ENCODE data around the gene P2RX1.

P2RX1 gene

DNA sequence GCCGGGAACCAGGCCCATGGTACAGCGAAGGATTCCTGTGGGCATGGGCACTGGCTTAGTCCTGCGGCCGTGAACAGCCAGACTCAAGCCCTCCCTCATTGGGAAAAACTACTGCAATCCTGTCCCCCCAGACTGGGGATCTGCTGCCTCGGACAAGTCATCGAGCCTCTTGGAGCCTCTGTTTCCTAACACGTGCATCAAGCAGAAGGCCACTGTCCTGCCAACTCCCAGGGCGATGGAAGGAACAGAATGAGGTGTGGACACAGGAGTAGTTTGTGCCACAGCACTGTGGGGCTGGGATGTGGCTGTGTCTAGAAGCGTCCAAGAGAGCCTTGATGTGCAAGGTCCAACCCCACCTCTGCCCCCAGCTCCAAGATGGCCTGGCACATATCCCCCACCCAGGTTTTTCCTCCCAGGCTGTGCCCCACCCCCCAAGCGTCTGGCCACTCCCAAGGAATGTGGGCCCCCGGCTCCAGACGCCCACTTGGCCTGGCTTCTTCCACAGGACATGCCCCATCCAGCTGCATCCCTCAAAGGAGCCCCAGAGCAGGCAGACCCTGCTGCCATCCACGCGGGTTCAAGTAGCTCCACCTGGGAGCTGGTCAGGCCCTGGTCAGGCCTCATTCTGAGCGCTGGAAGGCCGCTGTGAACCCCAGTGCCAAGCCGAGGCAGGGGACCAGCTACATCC is 26.8 kb downstream of the P2RX1 start:
- no peak for DNase-seq (ENCODE audit: low read depth in 2 of 3, low spot score in 2 of 3)

DNA sequence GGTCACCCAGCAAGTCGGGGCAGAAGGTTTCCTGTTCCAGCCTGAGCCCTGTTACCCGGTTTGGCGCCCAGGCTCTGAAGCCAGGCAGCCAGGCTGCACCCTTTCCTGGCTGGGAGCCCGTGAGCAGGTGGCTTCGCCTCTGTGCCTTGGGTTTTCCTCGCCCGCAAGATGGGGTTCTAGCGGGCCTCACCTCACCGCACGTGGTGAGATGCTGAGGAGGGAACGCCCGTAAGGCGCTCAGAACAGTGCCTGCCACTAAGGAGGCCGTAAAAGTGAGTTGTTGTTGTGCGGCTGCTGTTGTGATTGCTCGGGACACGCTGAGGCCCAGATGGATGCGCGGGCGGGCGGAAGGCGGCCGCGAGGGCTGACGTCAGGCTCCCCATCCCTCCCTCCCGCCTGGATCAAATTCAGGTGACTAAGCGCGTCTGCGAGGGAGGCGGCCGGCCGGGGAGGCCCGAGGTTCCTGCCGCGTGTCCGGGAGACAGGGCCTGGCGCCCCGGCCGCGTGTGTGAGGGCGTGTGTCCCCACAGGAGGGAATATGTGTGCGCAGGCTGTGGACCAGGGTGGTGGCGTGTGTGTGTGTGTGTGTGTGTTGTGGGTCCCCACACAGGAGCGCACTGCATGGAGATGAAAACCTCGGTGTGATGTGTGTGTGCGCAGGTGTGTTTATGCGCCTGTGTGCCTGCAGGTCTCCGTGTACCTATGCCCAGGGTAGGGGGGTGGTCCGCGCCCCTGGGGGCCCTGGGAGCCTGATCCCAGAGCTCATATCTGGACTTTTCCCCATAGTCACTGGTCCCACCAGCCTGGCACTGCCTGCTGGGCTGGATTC is 27.7 kb downstream of the P2RX1 start:
- DNase-seq (ENCODE audit: low read depth in 2 of 3, low spot score in 2 of 3), result no peak

DNA sequence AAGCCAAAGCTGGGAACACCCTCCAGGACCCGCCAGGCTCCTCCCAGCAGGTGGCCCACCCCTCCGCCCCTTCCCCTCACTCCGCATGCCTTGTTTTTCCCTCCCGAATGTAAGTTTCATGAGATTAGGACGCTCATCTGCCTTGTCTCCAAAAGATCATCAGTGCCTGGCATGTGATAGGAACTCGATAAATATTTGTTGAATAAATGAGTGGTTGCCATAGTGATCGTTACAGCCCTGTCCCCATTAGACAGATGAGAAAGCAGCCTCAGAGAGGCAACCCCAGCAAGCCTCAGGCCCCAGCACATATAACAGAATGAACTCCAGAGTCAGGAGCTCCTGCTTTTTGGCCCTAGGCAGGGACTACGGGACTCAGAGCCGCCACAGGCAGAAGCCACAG is 28.5 kb downstream of the P2RX1 start:
- DNase-seq (ENCODE audit: low read depth in 2 of 3, low spot score in 2 of 3), result no peak

DNA sequence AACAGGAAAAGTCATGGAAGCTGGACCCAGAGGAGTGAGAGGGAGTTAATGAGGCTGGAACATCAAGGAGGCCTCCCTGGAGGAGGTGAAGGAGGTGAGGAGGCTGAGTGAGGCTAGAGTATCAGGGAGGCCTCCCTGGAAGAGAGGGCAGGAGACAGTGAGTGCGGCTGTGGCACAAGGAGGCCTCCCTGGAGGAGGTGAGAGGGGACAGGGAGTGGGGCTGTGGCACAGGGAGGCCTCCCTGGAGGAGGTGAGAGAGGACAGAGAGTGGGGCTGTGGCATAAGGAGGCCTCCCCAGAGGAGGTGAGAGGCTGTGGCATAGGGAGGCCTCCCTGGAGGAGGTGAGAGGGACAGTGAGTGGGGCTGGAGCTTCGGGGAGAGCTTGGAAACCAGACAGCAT is 28.9 kb downstream of the P2RX1 start:
- no peak for DNase-seq (ENCODE audit: low read depth in 2 of 3, low spot score in 2 of 3)

DNA sequence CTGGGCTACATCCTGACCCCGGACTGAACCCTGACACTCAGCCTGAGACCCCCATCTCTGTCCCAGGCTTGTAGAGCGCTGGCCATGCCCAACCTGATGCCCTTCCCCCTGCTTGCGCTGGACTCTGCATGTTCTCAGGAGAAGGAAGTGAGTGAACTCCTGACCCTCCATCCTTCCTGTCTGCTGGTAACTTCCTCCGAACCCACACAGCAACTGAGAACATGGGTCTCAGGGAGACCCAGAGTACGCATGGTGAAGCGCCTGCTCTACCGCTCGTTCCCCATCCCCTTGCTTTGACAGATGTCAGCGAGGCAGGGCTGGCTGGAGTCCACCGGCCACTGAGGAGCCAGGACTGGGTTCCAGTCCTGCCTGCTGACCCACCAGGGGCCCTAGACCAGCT is 29.5 kb downstream of the P2RX1 start:
- no peak for DNase-seq (ENCODE audit: low read depth in 2 of 3, low spot score in 2 of 3)

DNA sequence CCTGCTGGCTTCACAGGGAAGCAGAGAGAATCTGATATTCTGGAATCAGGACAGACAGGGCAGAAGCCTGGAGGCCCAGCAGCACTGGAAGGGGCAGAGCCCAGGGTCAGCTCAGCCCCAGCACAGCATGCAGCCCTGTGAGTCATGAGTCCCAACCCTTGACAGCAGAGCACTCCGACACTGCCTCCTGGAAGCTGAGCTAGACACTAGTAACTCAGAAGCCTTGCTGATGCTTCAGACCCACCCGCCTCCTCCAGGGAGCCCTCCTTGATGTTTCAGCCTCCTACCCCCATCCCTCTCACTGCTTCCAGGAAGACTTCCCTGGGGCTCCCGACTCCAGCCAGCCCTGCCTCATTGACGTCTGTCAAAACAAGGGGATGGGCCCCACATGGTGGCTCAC is 30.3 kb downstream of the P2RX1 start:
- no peak for DNase-seq (ENCODE audit: low read depth in 2 of 3, low spot score in 2 of 3)

DNA sequence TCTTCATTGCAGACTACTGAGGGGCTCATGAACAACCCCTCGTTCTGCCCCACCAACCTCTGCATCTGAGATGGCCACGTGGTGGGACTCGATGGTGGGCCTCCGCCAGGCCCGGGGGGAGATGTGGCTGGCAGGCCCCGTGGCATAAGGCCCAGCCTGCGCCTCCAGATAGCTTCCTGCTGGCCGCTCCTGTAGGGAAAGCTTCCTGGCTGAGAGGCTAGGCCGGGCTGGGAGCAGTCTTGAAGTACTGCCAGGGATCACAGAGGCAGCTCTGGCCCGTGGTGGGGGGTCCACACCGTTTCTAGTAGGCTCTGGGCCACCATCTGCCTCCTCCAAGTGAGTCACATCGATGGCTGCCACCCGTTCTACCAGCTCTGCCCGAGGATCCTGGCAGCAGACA is 31.0 kb downstream of the P2RX1 start:
- DNase-seq (ENCODE audit: low read depth in 2 of 3, low spot score in 2 of 3), result no peak

DNA sequence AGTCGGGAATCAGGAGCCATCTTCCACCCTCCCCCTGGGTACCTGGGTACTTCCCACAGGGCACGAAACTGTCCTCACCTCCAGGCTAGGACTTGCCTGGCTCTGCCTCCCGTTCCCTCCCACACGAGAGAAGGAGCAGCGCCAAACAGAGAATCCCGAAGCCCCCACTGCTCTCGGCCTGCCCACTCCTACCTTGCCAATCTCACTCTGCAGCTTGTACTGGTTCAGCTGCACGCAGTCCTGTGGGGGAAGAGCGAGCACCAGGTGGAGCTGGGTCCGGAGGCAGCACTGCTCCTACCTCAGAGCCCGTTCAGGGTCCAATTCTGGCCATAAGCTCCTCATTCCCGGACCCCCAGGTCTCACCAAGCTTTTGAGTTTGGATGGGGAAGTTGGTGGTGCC is 32.1 kb downstream of the P2RX1 start:
- no peak for DNase-seq (ENCODE audit: low read depth in 2 of 3, low spot score in 2 of 3)

DNA sequence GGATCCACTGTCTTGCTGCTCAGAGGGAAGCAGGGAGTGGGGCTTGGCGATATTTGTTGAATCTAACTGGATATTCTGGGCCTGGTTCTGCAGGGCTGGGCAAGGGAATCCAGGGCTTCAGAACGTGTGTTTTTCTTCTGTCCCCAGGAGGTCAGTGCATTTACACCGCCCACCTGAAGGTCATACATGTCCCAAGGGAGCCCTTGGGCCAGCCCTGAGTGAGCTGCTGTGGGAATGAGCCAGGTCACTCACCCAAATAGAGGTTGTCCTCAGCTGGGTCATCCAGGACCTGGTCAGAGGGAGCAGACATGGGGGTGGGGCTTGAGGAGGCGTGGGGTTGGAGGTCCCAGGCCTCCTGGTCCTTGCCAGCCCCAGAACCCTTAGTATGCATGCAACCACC is 34.0 kb downstream of the P2RX1 start:
- DNase-seq (ENCODE audit: low read depth in 2 of 3, low spot score in 2 of 3), result no peak

DNA sequence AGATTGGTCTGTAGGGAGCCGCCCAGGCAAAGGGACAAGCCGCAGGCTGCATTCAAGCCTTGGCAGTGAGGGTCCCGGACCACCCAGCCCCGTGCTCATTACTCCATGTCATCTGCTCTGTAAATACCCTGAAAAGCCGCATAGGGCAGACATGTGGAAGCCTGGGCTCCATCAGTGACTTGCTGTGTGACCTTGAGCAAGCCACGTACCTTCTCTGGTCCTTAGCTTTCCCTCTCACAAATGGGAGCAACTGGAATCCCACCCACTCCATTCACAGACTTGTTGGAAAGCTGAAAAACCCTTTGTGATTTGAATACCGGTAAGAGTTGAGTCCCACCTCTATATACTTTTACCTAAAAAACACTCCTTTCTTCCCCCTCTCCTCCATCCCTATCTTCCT is 35.3 kb downstream of the P2RX1 start:
- no peak for DNase-seq (ENCODE audit: low read depth in 2 of 3, low spot score in 2 of 3)

DNA sequence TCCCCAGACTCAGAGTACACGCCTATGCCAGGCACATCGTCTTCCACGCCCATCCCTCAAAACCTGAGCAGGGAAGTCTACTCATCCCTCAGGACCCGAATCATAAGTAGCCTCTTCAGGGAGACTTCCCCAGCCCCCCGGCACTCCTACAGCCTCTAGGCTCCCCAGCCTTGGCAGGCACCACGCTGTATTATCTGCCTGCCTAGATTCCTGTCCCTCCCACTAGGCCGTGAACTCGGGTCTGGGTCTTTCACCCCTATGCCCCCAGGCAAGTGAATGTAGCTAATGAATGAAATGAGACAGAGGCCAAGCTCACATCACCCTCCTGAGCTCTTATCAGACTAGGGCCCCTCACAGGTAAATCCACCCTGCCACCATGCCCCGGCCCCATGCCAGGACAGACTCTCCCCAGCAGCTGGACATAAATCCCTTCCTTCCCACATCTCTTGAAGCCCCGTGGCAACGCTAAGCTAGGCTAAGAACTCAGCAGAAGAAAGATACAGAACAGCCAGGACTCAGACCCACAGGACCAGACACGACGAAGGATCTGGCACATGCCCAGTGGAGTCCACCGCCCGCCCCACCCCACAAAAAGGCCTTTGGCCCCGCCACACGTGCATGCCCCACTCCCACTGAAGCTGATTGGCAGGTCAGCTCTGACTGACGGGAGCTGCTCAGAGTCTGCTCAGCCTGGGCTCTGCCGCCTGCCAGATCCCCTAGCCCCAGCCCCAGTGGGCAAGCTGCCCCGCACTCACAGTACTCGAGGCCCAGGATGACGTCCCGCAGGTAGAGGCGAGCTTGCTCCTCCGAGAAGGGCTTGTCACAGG is 36.5 kb downstream of the P2RX1 start:
- DNase-seq (ENCODE audit: low read depth in 2 of 3, low spot score in 2 of 3), result no peak

DNA sequence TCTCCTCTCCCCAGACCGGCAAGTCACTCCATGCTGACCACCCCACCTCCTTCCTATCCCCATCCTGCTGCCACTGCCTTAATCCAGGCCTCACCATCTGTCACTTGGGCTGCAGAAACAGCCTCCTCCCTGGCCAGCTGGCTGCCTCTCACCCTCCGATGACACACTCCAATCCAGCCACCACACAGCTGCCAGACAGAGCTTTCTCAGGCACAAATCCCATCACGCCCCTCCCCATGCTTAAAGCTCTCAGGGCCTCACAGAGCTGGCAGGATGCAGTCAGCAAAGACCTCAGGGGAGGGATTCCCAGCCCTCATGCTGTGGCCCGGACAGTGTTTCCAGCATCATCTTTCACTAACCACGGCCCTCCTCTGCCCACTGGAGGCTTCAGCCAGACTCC is 37.1 kb downstream of the P2RX1 start:
- DNase-seq (ENCODE audit: low read depth in 2 of 3, low spot score in 2 of 3), result no peak

DNA sequence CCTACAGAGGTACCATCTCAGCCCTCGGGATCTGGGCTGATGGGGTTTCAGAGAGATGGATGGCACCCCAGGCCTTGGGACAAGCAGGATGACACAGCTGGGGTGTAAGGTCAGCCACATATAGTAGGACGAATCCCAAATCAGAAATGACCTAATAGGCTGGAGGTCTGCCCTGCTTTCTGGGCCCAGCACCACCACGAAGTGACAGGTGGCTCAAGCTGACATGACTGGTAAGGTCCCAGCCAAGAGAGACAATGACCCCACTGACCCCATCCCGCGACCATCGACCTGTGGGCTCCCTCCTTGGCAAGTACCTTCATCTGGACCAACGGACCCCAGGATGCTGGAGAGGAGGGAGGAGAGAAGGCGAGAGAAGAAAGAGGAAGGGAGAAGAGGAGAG is 39.0 kb downstream of the P2RX1 start:
- DNase-seq (ENCODE audit: low read depth in 2 of 3, low spot score in 2 of 3), result no peak

DNA sequence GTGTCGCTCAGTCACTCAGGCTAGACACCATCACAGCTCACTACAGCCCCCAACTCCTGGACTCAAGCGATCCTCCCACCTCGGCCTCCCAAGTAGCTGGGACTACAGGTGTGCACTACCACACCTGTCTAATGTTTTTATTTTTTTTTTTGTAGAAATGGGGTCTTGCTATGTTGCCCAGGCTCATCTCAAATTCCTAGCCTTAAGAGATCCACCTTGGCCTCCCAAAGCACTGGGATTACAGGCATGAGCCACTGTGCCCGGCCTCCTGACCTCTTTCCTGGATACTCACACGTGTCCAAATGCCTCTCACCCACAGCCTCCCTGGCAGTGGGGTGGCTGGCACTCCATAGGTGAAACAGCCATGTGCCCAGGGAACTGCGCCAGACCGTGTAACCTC is 40.9 kb downstream of the P2RX1 start:
- no peak for DNase-seq (ENCODE audit: low read depth in 2 of 3, low spot score in 2 of 3)

DNA sequence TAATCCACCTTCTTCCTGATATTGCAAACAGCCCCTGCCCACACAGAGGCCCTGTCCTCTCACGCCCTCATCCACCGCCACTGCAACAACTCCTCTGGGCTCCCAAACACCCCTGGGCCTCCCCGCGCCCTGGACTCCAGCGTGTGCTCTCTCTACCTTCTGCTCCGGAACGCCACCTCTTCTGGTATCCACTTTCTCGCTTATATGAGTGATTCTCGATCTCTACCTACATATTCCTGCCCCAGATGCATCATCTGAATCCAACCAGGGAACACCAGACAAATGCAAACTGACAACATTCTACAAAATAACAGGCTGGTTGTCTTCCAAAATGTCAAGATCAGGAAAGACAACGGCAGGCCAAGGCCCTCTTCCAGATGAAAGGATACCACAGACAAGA is 42.4 kb downstream of the P2RX1 start:
- DNase-seq (ENCODE audit: low read depth in 2 of 3, low spot score in 2 of 3), result no peak

DNA sequence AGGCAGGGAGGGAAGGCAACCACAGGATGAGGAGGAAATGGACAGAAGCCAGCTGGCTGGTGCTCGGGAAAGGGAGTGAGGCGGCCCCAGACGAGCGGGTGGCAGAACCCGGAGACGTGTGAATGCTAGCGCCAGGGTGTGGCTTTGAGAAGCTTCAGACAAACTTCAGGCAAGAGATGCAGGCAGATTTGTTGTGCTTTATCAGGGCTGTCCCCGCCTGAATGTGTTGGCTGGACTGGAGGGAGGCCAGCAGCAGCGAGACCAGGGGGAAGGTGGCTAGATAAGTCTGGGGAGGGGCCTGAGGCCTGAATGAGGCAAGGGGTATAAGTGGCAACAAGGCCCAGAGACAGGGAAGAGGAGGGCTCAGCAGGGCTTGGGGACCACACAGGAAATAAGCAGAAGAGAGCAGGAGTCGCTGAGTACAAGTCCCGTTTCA is 45.4 kb downstream of the P2RX1 start:
- no peak for DNase-seq (ENCODE audit: low read depth in 2 of 3, low spot score in 2 of 3)

DNA sequence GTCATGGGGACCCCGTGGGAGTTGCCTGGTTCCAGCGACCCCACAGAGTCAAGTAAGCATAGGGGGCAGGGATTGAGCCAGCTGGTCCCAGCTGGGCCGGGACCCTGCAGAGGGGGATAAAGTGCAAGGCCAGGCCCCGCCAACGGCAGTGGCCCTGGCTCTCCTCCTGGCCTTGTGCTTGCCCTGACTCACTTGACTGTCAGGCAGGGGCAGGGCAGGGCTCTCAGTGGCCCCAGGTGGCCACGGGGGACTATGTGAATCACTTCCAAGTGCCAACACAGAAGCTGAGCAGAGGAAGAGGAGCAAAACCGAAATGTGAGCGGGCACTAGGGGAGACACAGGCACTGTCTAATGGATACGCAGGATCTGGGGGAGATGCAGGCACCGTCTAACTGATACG is 48.7 kb downstream of the P2RX1 start:
- no peak for DNase-seq (ENCODE audit: low read depth in 2 of 3, low spot score in 2 of 3)

DNA sequence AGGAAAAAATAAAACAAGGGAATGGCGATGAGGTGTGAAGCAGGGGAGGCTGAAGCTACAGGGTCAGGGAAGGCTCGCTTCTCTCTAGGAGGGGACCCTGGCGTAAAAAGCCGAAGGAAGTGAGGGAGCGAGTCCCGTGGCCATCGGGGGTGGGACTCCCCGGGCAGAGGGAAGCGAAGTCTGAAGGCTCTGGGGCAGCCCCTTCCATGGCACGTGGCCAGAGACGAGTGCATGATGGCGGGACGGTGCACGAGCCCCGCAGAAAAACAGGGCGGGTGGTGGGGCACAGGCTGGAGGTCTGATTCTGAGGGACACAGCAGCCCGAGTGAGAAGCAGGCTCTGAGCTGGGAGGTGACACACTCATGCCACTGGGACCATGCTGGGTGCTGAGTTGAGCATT is 49.2 kb downstream of the P2RX1 start:
- DNase-seq (ENCODE audit: low read depth in 2 of 3, low spot score in 2 of 3), result no peak

DNA sequence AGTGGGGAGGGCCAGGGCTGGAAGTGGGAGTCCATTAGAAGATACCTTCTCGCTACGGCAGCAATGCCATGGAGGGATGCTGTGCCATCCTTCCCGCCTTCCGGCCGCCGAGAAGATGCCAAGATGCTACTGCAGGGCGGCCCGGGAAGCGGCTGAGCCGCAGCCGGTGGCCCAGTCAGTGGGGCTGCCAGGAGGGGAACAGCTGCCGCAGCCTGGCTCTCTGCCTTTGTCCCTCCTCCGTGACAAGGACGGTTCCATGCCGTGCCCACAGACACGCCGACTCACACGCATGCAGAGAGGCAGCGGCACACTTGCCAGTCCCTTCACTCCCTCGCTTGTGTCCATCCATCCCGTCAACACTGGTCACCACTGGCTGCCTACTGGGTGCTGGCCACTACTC is 50.0 kb downstream of the P2RX1 start:
- DNase-seq (ENCODE audit: low read depth in 2 of 3, low spot score in 2 of 3), result no peak

DNA sequence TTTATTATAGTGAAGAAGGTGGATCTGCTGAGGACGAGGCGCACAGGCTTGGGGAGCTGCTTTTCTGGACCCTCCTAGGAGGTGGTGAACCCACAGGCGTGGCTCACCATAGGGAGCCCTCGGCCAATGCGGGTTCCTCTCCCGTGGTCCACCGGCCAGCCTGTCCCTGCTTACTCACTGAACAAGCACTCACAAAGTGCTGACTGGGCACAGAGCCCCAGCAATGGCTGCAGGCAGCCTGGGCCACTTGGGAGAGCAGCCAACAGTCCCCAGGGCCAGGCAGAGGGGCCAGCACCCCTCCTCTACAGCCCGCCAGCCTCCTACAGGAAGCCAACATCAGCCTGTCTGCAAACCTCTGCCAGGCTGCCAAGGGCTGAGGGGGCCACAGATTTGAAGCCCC is 51.1 kb downstream of the P2RX1 start:
- no peak for DNase-seq (ENCODE audit: low read depth in 2 of 3, low spot score in 2 of 3)

DNA sequence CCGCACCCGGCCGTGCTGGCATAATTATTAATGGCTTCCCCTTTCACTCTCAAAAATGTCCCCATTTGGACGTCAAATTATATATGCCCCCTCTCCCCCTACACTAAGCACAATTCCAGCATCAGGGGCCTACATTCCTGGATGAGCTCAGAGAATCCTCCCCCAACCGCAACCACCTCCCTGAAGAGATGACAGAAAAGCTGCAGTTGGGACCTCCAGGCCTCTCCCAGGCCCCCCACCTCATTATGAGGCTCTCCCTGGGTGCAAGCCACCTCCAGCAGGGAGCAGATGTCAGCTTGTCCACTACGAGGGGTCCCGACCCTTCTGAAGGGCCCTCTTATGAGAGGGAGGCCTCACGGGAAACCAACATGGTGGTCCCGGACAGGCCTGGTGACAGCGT is 51.7 kb downstream of the P2RX1 start:
- DNase-seq (ENCODE audit: low read depth in 2 of 3, low spot score in 2 of 3), result no peak
